Gastroesophageal sphincter (tissue), 4 donors: ENCODE results near the gene ALOX5AP. TPM values are rescaled to one million over a fixed set of nuclear protein-coding genes. Genes with fewer than 3 reads are reported as not detected.

ENCODE experiments used
- ATAC-seq: fragments of 150-250 bp; one replicate; pipeline ENCODE4 v1.9.1; 2016; ENCODE audit warnings: mild to moderate bottlenecking, moderate library complexity
- H3K27ac ChIP-seq, 4 donors: fragments of 200-600 bp; sonication (generic) in 3 of 4; 1 replicate in 3 of 4; 2 replicates in 1 of 4; pipeline ENCODE4 v1.5.1; 2016 to 2019
- H3K27me3 ChIP-seq: fragments of 200-600 bp; sonication (generic); one replicate; pipeline ENCODE4 v1.5.1; 2019
- H3K36me3 ChIP-seq, 2 donors: fragments of 200-600 bp; sonication (generic); one replicate each; pipeline ENCODE4 v1.5.1; 2019; ENCODE audit warnings: control low read depth in 1 of 2
- H3K4me1 ChIP-seq, 3 donors: fragments of 200-600 bp; sonication (generic); 1 replicate in 2 of 3; 2 replicates in 1 of 3; pipeline ENCODE4 v1.5.1; 2016 to 2019; ENCODE audit warnings: control low read depth in 2 of 3
- H3K4me3 ChIP-seq, 2 donors: fragments of 200-600 bp; sonication (generic); one replicate each; pipeline ENCODE4 v1.5.1; 2019; ENCODE audit warnings: mild to moderate bottlenecking in 1 of 2, moderate library complexity in 1 of 2
- H3K9me3 ChIP-seq, 3 donors: fragments of 200-600 bp; sonication (generic); one replicate each; pipeline ENCODE4 v1.5.1; 2017 to 2019; ENCODE audit warnings: control low read depth in 2 of 3
- EP300 ChIP-seq: sonication (generic); formaldehyde crosslinking; IDR thresholded peaks from one replicate; pipeline ENCODE4 v1.6.1; 2017; ENCODE audit warnings: antibody characterized with exemption, mild to moderate bottlenecking
- POLR2A ChIP-seq, 2 donors: fragments of 450-650 bp; IDR thresholded peaks; one replicate each; pipeline ENCODE4 v1.6.1; 2017; ENCODE audit warnings: antibody characterized with exemption in 2 of 2, mild to moderate bottlenecking in 2 of 2, moderate library complexity in 1 of 2
- POLR2AphosphoS5 ChIP-seq: sonication (generic); formaldehyde crosslinking; IDR thresholded peaks from one replicate; pipeline ENCODE4 v1.6.1; 2017; ENCODE audit warnings: antibody characterized with exemption
- WGBS, 2 donors: methylation state at CpG; one replicate each; pipeline ENCODE4 v1.1.5; 2018; ENCODE audit warnings: low coverage in 1 of 2; 5-methylcytosine and 5-hydroxymethylcytosine counted together
- total RNA-seq, 4 donors: library from RNA; depleted of rRNA; stranded (reverse); fragments of >200 nt; gene quantifications; one replicate each; pipeline ENCODE4 v1.1.0, GENCODE V29; 2016
- TF ChIP-seq, protein P1 (sequence below), 4 experiments: fragments of 200-600 bp in 2 of 4; fragments of 450-650 bp in 2 of 4; sonication (generic) in 1 of 4; IDR thresholded peaks; one replicate each; pipeline ENCODE4 v1.5.1; 2017 to 2019; ENCODE audit warnings: antibody characterized with exemption in 4 of 4, mild to moderate bottlenecking in 2 of 4, moderate library complexity in 2 of 4

The ALOX5AP gene
- total RNA-seq, 4 donors from 2014 or later, result 5.6 to 34.7 (median 19.7) TPM

DNA sequence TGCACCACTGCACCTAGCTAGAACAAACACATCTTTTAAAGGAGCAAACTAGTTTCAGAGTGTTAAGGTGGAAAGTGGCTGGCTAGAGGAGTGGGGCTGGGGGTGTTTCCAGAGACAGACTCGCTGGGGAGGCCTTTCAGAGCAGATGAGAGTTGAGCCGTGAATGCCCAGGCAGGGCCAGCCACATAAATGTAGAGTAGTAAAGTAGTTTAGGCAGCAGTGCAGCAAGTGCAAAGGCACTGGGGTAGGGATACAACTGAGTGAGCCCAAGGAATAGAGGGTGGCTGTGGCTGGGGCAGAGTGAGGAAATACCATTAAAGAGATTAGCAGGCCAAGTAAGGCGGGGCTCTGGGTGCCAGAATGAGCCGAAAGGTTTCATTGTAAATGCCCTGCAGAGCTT lies 72.0 kb downstream of the ALOX5AP start:
- H3K27me3 ChIP-seq, result no peaks in the 10 kb centered on the region
- no peak for ATAC-seq
- peaks cover 0 to 43% (median 7%) of the 10 kb centered on the region in 3 donors for H3K4me1 ChIP-seq
- no peaks in the 10 kb centered on the region for H3K36me3 ChIP-seq
- H3K27ac ChIP-seq, result no peak overlapping the region
- no peaks in the 10 kb centered on the region for H3K9me3 ChIP-seq
- WGBS, 2 donors, result 82 to 95% methylated on average over 3 to 4 of the region's 4 CpGs
- H3K4me3 ChIP-seq, result no peak overlapping the region
- TF ChIP-seq POLR2A (IDR thresholded peaks at IDR 0.05), result no peak
- TF ChIP-seq, protein P1, sequence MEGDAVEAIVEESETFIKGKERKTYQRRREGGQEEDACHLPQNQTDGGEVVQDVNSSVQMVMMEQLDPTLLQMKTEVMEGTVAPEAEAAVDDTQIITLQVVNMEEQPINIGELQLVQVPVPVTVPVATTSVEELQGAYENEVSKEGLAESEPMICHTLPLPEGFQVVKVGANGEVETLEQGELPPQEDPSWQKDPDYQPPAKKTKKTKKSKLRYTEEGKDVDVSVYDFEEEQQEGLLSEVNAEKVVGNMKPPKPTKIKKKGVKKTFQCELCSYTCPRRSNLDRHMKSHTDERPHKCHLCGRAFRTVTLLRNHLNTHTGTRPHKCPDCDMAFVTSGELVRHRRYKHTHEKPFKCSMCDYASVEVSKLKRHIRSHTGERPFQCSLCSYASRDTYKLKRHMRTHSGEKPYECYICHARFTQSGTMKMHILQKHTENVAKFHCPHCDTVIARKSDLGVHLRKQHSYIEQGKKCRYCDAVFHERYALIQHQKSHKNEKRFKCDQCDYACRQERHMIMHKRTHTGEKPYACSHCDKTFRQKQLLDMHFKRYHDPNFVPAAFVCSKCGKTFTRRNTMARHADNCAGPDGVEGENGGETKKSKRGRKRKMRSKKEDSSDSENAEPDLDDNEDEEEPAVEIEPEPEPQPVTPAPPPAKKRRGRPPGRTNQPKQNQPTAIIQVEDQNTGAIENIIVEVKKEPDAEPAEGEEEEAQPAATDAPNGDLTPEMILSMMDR (IDR thresholded peaks at IDR 0.05), result no peak
- TF ChIP-seq POLR2AphosphoS5, result no peak
- TF ChIP-seq EP300, result no peak

DNA sequence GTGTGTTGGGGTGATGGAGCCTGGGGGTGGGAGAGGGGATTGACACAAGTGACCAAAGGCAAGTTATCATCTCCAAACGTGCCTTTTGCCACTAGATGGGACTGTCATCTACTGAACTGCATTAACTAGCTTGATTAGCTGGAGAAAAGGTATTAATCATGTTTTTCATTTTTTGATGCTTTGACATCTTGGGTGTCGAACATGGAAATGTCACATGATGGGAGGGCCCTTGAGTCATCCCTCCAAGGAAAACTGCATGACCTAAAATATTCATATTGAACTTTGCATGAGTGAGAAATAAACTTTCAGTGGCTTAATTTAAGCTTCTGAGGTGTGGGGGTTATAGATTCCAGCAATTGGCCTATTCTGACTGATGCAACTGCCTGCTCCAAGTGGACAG lies 73.3 kb downstream of the ALOX5AP start:
- H3K27me3 ChIP-seq, result no peaks in the 10 kb centered on the region
- H3K4me1 ChIP-seq, result peaks cover 0 to 31% (median 0%) of the 10 kb centered on the region in 3 donors
- 51 to 86% methylated on average over 2 of the region's 2 CpGs for WGBS, 2 donors
- H3K9me3 ChIP-seq, result no peaks in the 10 kb centered on the region
- no peak for ATAC-seq
- no peaks in the 10 kb centered on the region for H3K36me3 ChIP-seq
- H3K4me3 ChIP-seq, result no peak overlapping the region
- no peak overlapping the region for H3K27ac ChIP-seq
- TF ChIP-seq POLR2A (IDR thresholded peaks at IDR 0.05) (no peak), EP300 (no peak), POLR2AphosphoS5 (no peak)
- TF ChIP-seq, protein P1 (IDR thresholded peaks at IDR 0.05), result no peak

DNA sequence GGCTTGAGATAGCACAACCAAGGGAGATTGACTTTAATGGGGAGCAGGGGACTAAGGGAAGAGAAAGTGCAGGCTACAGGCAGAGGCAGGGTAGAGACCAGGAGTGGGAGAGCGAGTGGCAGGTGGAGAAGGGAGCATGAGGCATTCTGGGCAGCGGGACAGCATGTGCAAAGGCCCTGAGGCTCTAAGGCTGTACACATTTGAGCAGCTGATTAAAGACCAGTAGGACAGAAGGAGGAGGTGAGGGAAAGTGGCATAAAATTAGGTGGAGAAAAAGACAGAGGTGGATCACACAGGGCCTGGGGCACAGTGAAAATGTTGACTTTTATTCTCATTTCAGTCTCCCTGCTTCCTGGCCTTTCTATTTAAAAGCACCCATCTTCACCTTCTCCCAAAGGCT lies 74.4 kb downstream of the ALOX5AP start:
- no peaks in the 10 kb centered on the region for H3K27me3 ChIP-seq
- no peak overlapping the region for H3K4me3 ChIP-seq
- no peak for ATAC-seq
- TF ChIP-seq, protein P1 (IDR thresholded peaks at IDR 0.05), result no peak
- TF ChIP-seq EP300 (no peak), POLR2A (IDR thresholded peaks at IDR 0.05) (no peak), POLR2AphosphoS5 (no peak)
- 93 to 100% methylated on average over 1 to 2 of the region's 2 CpGs for WGBS, 2 donors
- H3K9me3 ChIP-seq, result no peaks in the 10 kb centered on the region
- H3K4me1 ChIP-seq, result peaks cover 0 to 19% (median 0%) of the 10 kb centered on the region in 3 donors
- no peaks in the 10 kb centered on the region for H3K36me3 ChIP-seq
- peak overlapping the region in 2 of 4 donors; percentile 7 to 17 for H3K27ac ChIP-seq

DNA sequence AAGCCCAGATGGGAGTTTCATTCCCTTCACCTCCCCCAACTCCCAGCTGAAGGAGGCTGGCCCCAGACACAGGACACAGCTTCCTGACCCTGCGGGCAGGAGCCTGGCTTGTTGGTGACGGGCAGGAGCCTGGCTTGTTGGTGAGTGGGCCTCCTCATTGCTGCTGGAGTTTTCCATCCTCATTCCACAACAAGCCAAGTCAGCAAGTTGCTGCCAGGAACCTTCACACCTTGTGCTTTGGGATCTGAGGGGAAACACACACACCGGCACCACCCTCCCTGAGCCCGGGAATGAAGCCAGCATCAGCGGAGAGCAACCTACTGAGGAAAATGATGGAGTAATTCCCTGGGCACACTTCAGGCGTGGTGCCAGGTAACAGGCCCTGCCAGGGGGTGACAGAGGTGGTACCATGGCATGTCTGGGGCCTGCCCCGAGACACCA lies 74.9 kb downstream of the ALOX5AP start:
- Histone ChIP-seq H3K9me3 (no peaks in the 10 kb centered on the region), H3K4me3 (no peak overlapping the region), H3K27ac (peak overlapping the region in 2 of 4 donors; percentile 7 to 17), H3K4me1 (peaks cover 0 to 14% (median 0%) of the 10 kb centered on the region in 3 donors), H3K36me3 (no peaks in the 10 kb centered on the region), H3K27me3 (no peaks in the 10 kb centered on the region)
- no peak for TF ChIP-seq EP300
- no peak for TF ChIP-seq POLR2AphosphoS5
- TF ChIP-seq, protein P1 (IDR thresholded peaks at IDR 0.05), result no peak
- TF ChIP-seq POLR2A (IDR thresholded peaks at IDR 0.05), result no peak
- 40% methylated on average over 1 of the region's 7 CpGs; no CpG with 5 or more reads in 1 of the 2 donors for WGBS, 2 donors
- ATAC-seq, result peak; percentile 36

DNA sequence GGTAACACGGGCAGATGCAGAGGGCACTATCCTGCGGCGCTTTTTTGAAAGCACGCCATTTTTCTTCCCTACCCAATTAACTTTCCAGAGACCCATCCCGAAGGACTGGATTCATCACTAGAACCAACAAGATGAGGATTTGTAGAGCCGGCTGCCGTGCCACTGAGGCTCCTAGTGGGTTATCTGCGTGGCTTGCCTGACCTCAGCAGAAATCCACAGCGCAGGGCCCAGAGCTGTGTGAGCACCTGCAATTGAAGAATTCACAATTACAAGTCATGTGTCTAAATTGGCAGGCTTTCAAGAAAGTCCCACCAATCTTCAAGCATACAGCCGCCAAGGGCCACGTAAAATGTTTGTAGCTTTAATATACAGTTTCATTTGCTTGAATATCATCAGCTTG lies 75.5 kb downstream of the ALOX5AP start:
- H3K36me3 ChIP-seq, result no peaks in the 10 kb centered on the region
- ATAC-seq, result no peak
- 78 to 91% methylated on average over 5 to 9 of the region's 11 CpGs for WGBS, 2 donors
- no peaks in the 10 kb centered on the region for H3K9me3 ChIP-seq
- H3K27me3 ChIP-seq, result no peaks in the 10 kb centered on the region
- peaks cover 0 to 9% (median 0%) of the 10 kb centered on the region in 3 donors for H3K4me1 ChIP-seq
- no peak overlapping the region for H3K4me3 ChIP-seq
- TF ChIP-seq EP300, result no peak
- TF ChIP-seq, protein P1 (IDR thresholded peaks at IDR 0.05), result no peak
- TF ChIP-seq POLR2AphosphoS5, result no peak
- no peak for TF ChIP-seq POLR2A (IDR thresholded peaks at IDR 0.05)
- H3K27ac ChIP-seq, result no peak overlapping the region
